OCI-LY1 (cell line): ENCODE results near the gene RAX.

Experiments used
- CTCF ChIP-seq: fragments of 200-600 bp; sonication (generic), shearing (Covaris generic); IDR thresholded peaks from 2 replicates; pipeline ENCODE4 v1.5.1; 2017; ENCODE audit warnings: mild to moderate bottlenecking, antibody characterized with exemption, low read length, moderate library complexity, mixed read lengths
- EZH2 ChIP-seq: fragments of 200-600 bp; sonication (generic), shearing (Covaris generic); IDR thresholded peaks from 2 replicates; pipeline ENCODE4 v1.8.0; 2017; ENCODE audit warnings: borderline replicate concordance, mixed run types, mild to moderate bottlenecking, antibody characterized with exemption, low read length, moderate library complexity, mixed read lengths

GRCh38 chr18:59238385-59238784, 34.9 kb downstream of the RAX start:
- TF ChIP-seq CTCF (no peak), EZH2 (no peak)
